ENCODE measurements around the gene VPS18. TPM values are rescaled to one million over a fixed set of nuclear protein-coding genes. Genes with fewer than 3 reads are reported as not detected.

The VPS18 gene
- total RNA-seq, 1 donor from 2014 or later: 67.2 TPM

DNA sequence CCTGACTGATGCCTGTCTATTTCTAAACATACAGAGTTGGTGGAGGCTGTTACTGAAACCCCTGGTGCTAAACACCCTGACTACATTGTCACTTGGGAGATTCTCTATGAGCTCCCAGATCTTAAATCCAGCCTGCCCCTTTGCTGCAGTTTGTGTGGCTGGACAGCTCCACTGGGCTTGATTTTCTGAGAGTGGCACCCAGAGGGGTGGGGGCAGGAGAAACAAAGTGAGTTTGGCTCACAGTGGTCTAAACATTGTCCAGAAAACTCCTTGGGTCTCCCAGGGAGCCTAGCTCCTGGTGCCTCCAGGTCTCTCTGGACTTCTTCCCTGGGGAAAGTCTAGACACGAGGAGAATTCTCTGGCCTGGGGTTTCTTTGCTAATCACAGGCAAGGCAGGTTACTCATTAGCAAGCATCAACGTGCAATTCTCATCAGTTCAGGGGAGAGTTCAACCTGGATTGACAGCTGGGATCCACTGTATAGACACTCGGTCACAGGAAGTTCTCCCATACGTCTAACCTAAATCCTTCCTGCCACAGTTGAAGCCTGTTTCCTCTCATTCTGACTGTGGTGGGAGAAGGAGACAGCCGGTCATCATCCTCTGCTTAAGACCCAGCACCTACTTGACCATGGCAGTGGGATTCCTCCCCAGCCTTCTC lies 27.8 kb downstream of the VPS18 start:
- peak; percentile 27 for DNase-seq

DNA sequence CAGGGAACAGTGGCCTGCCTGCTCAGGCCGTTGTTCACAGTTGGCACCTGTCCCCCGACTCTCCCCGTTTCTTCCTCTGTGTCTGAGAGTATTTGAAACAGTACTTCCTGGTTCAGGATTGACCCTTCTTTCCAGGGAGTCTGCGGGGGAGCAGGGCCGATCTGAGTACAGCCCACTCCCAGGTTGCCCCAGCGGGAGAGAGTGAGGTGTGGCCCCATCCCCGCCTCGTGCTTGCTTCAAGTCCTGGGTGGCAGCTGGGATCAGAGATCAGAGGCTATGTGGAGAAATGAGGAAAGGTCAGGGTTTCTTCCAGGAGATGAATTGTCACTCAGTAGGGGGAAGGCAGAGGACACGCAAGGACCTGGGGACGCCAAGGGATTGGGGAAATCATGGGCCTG lies 28.4 kb downstream of the VPS18 start:
- no peak for DNase-seq

DNA sequence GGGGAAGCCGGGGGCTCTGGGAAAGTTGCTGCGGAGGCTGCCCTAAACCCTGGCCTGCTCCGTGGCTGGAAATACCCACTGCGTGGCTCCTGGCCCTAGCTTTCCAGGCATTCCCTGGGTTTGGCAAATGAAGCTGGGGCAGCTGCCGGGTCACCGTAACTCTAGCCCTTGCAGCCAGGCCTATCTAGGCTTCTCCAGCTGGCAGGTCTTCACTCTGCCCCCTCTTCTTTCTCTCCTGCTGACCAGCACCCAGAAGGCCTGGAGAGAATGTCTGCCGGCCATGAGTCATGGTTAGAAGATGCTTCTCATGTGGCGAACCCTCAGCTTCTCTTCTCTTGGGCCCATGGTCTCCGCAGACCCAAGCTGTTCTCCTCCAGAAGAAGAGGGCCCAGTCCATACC lies 29.3 kb downstream of the VPS18 start:
- DNase-seq: no peak

DNA sequence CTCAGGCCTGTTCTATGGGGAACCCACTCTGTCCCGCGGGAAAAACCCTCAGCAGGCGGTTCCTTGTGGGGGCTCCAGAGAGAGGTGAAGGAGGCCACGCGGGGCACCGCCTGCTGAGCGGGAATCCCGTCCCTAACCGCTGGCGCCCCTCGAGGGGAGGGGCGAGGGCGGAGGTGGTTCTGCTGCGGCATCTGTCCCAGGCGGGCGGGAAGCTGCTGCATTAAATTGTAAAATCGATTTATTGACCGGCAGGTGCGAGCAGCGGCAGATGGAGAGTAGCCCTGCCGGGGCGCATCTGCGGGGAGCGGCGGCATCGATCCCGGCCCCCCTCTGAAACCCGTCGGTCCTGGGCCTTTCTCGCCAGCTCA lies 31.2 kb downstream of the VPS18 start:
- DNase-seq: no peak

DNA sequence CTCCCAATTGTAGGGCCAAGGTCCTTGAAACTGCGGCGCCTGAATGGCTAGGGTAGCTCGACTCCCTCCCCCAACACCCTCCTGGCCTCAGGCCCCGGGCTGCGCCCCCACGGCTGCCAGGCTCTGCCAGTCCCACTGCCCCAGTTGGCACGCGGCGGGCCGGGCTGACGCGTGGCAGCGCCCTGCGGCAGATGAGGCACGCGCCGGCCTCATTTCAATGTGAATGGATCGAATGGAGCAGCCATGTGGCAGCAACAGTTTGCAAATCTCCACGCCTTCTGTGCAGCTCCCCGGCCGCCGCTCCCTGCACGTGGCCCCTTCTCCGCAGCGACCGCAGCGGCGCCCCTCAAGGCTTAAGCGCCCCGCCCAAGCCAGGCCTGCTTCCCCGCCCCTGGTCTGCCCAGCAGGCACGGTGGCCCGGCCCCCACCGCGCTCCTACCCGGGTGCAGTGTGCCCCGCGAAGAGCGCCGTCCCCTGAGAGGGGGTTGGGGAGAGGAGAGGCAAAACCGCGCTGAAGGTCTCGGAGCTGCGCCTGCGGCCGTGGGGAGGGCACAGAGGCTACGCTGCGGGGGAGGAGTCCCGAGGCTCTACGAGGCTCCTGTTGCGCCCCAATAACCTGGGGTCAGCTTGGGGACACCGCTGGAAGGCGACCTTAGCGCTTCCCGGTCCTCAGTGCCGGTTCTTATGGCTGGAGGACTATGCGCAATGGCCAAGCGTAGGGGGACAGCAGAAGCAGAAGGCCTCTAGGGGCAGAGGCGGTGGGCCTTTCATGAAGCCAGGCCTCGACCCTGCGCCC lies 31.8 kb downstream of the VPS18 start:
- no peak for DNase-seq

DNA sequence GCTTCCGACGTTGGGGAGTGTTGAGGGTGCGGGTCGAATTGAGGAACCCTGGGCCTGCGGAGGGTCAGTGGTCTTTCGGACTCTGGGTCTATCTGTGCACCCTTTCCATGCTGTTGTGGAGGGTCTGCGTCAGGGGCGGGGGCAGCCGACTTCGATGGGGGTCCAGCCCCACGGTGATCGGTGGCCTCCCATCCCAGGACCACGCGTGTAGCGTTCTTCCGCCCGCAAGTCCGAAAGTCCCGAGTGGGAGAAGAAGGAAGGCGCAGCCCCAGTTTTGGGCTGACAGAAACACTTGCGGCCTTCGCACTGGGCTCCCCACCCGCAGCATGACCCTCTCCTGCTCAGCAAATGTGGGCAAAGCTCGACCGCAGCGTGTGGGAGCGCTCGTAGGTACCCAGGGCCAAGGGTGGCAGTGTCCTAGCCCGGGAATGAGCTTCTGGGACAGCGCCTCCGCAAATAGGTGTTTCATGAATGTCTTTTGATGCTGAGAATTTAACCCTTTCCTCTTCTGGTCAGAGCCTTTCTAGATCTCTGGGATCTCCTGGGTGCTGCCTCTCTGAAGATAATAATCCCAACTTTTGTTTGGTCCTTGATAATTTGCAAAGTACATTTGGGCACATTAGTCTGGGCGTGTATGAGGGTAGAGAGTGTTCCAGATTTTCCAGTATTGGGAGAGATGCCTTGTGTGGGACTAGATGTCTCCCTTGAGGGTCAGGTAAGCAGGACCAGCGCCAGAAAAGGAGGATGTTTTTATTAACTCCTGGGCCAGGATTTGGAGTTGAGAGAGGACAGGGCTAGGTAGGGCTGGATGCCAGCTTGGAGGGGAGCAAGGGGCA lies 32.6 kb downstream of the VPS18 start:
- no peak for DNase-seq

DNA sequence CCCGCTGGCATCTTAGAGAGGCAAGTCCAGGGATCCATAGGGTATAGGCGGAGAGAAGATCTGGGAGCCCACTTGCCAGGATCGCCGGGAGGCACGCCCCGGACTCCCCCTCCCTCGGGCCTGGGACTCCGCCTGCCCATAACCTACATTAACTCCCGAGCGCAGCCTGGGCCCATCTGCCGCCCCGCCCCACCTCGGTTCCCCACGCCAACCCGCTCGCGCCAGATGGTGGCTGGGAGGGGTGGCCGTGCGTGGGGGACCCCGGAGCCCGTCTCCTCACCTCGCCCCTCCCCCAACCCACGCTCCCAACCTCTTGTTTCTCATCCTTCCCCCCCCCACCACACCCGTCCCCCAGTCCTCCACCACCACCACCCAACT lies 33.2 kb downstream of the VPS18 start:
- no peak for DNase-seq

DNA sequence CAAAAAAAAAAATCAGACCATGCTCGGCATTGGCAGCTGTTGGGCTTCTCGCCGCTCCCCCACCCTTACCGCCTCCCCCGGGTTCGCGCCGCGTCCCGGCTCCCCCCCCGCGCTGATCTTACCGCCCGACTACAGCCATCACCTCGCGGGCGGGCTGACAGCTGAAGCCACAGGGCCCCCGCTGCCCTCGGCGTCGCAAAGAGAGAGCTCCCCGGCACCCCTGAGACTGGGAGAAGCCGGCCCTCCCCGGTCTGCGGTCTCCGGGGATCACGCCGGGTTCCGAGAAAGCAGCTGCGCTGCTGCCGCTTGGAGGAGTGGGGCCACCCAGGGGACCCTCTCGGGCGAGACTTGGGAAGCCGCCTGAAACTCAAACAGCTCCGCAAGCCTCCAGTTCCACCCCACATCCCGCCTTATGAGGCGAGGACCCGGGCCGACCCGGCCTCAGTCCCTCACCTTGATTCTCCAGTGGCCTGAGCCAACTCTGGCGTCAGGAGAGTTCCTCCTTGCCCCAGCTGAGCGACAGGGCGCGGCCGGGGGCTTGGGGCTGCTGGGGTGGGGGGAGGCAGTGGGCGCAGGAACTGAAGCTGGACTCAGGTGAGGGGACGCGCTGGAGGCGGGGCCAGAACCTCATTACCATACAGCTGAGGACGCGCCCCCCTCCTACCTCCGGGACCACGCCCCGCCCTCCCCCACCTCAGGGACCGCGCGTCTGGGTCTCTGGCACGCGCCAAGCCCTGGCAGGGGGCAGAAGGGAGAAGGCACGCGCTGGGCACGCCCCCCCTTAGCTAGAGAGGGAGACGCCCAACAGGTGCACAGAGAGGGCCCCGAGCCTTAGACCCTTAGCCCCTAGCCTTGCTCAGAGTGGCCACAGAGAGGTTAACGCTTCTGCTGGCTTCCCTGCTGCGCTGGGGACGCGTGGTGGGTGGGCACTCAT lies 33.9 kb downstream of the VPS18 start:
- peak; percentile 20 for DNase-seq

DNA sequence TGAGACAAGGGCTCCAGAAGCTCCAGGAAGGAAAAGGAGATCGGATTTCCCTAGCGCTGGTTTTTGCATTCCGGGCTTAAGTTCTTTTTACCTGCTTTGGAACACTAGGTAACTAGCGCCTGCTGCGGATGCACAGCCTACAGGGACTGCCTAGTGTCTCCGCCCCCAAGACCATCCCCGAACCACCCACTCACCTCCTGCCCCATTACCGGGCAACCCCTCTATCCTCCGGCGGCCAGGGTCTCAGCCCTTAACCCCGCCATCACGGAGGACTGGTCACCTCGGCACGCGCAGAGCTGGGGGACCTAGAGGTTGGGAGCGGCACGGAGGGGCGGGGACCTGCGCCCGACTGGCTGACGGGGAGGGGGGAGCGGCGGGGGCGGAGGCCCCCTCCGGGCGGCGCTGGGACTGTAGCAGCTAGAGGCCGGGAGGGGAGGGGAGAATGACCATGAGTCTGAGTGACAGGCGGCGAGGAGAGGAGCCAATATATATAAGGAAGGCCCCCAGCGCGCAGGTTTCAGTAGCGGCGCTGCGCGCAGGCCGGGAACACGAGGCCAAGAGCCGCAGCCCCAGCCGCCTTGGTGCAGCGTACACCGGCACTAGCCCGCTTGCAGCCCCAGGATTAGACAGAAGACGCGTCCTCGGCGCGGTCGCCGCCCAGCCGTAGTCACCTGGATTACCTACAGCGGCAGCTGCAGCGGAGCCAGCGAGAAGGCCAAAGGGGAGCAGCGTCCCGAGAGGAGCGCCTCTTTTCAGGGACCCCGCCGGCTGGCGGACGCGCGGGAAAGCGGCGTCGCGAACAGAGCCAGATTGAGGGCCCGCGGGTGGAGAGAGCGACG lies 34.8 kb downstream of the VPS18 start, which contains the start of gene DLL4:
TSS of gene DLL4 (plus strand) at position 520 of the 839 bp plus-strand sequence. CDS start 329 bp downstream, outside the sequence.
- peak; percentile 97 for DNase-seq

DNA sequence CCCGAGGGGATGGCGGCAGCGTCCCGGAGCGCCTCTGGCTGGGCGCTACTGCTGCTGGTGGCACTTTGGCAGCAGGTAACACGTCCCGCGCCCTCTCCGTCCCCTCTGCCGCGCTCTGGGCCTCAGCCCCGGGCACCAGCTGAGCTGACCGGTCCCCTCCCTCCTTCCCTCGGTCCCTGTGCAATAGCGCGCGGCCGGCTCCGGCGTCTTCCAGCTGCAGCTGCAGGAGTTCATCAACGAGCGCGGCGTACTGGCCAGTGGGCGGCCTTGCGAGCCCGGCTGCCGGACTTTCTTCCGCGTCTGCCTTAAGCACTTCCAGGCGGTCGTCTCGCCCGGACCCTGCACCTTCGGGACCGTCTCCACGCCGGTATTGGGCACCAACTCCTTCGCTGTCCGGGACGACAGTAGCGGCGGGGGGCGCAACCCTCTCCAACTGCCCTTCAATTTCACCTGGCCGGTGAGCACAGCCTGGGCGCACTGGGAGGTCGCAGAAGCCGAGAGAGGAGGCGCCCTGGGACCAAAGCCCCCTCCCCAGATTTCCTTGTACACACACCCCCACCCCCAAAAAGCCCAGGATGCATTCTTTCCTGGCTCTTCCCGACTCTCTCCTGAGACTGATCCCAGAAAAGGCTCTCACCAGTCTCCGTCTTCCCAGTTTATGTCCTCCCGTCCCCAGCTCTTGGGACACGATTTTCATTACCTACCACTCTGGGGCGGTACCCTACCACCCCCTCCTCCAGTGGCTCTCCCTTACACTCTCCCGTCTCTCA lies 35.6 kb downstream of the VPS18 start:
- DNase-seq: peak; percentile 71

DNA sequence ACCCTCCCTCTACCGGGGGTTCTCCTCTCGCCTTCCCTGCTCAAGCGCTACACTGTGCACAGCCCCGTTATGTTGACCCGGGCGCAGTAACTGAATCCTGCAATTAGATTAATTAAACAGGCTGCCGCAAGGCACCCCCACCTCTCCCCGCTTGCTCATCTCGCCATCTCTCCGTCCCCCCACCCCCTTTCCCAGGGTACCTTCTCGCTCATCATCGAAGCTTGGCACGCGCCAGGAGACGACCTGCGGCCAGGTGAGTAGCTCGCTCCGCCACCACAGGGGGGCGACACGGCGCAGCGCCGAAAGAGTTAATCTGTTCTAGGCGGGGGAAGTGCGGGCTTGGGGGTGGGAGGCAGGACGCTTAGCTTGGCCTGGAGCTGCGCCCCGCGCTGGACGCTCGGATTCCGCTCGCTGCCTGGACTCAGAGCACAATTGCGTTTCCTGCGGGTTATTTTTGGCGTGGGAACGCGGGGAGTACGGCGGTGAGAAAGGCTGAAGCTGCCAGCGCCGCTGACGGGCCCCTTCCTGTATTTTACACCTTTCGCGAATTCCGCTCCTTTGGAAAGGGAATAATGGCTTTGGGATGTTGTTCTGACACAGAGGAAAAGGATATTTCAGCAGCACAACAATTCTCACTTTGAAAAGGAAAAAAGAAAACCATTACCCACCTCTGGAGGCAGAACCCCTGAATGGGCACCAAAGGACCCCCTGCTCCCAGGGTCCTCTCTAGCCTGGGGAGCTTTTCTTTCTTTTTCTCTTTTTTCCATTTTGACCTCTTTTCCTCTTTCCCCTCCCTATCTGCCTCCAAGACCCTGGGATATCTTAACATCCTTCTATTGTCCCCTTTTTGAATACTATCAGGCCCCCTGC lies 36.4 kb downstream of the VPS18 start:
- peak; percentile 98 for DNase-seq

DNA sequence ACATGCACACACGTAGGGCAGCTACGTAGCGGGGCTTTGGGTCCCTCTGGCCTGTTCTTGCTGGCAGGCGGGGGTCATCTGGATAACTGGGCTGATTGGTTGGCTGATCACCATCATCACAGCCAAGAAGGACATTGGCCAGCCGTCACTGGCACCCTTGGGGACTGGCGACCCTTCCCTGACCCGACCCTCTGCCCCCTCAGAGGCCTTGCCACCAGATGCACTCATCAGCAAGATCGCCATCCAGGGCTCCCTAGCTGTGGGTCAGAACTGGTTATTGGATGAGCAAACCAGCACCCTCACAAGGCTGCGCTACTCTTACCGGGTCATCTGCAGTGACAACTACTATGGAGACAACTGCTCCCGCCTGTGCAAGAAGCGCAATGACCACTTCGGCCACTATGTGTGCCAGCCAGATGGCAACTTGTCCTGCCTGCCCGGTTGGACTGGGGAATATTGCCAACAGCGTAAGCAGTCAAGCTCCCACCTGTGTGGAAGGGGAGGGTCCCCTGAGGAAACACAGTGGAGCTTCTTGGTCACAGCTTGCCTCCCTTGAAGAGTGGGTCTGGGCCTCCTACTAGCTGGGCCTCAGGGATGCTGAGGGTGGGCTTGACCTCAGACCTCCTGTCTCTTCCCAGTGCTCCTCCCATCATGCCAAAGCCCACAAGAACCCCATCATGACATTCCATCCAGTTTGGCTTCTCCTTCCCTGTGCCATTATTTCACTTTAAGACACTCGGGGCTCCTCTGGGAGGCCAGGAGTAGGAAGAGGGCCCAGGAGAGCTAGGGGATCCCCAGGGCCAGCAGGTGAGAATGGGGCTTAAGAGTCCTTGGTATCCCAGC lies 37.3 kb downstream of the VPS18 start:
- peak; percentile 44 for DNase-seq

DNA sequence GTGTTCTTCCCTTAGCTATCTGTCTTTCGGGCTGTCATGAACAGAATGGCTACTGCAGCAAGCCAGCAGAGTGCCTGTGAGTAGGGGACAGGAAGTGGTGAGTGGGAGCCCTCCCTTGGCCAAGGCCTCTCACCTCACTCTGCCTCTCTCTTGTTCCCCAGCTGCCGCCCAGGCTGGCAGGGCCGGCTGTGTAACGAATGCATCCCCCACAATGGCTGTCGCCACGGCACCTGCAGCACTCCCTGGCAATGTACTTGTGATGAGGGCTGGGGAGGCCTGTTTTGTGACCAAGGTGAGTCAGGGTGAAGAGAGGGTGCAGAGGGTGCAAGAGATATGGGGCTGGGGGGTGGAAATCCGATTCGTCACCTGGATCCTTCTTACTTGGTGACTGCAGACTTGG lies 37.9 kb downstream of the VPS18 start:
- DNase-seq: peak; percentile 32

DNA sequence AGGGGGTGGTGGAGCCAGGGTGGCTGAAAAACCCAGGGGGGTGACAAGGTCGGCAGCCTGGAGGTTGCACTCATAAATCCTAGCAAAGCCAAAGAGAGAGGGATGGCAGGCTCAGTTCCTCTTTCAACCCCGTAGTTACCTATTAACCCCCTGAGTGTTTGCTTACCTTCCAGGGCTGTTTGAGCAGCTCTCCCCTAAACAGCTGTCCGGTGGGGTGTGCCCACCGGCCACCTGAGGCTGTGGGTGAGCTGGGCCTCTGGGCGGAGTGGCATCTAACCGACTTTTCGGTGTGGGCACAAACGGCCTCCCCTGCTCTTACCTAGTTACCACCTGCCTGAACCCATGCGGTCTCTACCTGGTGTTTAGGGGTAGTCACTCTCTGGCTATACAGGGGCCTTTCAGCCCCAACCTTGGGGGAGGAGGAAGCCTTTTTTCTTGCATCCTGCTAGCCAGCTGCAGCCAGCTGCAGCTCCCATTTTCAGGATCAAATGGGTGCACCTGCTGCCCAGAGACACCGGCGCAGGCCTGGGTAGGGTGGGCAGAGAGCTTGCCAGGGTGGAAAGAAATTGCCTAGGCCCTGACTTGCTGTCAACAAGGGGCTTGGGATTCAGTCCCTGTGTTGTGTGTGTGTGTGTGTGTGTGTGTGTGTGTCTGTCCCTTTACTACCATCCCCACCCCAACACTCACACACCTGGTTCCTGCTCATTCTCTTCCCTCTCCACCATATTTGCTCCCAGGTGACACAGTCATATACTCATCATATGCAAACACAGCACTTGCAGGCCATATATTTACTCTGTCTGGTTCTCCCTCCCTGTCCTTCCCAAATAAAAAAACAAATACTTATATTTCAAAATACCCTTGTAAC lies 38.6 kb downstream of the VPS18 start:
- no peak for DNase-seq

DNA sequence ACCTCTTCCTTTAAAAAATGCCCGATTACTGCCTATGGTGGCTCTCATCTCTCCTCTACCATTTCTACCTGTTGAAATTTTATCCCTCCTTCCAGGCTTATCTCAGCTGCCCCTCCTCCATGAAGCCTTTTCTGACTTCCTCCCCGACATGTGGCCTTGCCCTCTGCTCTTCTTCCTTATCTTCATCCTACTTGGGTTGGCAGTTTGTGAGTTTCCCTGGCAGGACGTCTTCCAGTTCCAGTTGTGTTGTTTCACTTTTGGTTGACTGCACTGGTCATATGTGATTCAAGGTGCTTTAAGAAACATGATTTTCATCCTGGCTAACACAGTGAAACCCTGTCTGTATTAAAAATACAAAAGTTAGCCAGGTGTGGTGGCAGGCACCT lies 39.3 kb downstream of the VPS18 start:
- DNase-seq: no peak

DNA sequence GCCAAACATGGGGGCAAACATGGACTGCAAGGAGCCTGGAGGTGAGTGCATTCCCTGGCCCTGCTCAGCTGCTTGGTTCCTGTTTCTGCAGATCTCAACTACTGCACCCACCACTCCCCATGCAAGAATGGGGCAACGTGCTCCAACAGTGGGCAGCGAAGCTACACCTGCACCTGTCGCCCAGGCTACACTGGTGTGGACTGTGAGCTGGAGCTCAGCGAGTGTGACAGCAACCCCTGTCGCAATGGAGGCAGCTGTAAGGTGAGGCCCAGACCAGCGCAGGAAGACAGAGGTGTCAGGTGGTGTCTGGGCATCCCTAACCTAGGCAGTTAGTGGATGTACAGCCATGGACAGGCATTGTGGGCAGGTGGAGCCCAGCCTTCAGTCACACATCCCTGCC lies 40.2 kb downstream of the VPS18 start:
- no peak for DNase-seq

DNA sequence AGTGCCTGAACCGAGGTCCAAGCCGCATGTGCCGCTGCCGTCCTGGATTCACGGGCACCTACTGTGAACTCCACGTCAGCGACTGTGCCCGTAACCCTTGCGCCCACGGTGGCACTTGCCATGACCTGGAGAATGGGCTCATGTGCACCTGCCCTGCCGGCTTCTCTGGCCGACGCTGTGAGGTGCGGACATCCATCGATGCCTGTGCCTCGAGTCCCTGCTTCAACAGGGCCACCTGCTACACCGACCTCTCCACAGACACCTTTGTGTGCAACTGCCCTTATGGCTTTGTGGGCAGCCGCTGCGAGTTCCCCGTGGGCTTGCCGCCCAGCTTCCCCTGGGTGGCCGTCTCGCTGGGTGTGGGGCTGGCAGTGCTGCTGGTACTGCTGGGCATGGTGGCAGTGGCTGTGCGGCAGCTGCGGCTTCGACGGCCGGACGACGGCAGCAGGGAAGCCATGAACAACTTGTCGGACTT lies 42.0 kb downstream of the VPS18 start:
- DNase-seq: no peak

All from dermis blood vessel endothelial cell (primary cell).